GM18870 (cell line): ENCODE measurements around the gene DMAC1.

ENCODE experiments used
- ATAC-seq: cut with Tn5 transposase; IDR thresholded peaks from one replicate; pipeline ENCODE4 v1.9.1; 2021; ENCODE audit warnings: moderate library complexity; ENCODE audit not compliant: unreplicated experiment

The DMAC1 gene

DNA sequence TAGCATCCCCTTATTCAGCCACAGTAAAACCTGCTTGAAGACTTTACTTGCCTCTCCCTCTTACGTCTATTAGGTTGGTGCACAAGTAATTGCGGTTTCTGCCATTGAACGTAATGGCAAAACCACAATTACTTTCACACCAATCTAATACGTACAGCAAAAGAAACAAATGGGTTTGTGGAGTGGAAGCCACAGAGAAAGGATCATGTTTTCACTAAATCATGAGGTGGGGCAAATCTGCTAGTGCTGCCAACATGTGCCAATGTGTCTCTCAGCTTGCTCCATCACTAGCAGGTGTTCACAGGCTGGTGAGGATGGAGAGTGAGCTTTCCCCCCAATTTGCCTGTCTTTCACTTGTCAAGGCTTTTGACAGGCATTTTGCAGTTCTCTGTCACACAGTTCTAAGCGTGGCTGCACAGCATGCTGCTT, 15.9 kb downstream of the DMAC1 start:
- ATAC-seq: no peak

GRCh38 chr9:7782400-7783120, 17.0 kb downstream of the DMAC1 start:
- ATAC-seq: no peak

DNA sequence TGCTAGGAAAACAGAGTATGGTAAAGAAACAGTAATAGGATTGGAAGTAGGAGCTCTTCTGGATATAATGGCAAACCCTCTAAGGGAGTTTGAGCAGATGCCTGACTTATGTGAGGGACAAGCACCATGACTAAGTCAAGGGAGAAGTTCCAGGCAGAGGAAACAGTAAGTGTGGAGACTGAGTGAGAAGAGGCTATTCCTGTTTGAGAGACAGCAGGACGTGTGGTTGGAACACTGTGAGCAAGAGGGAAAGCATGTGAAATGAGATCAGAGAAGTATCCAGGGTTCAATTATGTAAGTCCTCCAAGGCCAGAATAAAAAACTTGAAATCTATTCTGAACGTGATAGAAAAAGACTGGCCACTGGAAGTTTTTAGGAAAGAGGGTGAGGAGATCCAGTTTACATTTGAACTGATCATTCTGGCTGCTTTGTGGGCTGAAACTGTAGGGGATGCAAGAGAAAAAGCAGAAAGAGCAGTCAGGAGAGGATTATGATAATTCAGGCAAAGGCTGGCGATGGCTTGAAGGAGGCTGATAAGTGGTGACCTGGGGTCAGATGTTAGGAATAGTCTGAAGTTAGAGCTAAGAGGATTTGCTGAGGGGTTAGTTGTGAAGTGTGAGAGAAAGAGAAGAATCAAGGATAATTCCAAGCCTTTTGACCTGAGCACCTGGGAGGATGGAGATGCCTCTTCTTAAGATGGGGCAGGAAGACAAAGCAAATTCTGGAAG, 19.2 kb downstream of the DMAC1 start:
- no peak for ATAC-seq

GRCh38 chr9:7778851-7779600, 20.6 kb downstream of the DMAC1 start:
- ATAC-seq: no peak

- no peak for ATAC-seq
Observed at GRCh38 chr9:7777771-7778170, 21.8 kb downstream of the DMAC1 start.

DNA sequence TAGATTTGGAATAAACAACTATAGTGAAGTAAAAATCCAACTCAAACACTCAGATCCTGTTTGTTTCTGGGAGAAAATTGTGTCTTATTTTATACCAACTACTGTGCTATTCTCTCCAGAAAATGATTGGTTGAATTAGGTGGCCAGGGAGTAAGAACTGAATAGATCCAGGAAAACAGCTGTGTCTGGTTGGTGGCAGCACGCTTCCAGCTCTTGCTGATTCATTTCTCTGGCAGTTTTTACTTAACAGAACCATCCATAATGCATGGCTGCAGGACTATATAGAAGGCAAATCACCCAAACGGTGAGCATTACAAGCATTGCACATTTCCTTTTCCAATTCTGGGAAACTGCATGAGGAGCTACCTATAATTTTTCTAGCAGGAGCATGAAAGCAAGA, 29.5 kb downstream of the DMAC1 start:
- ATAC-seq: no peak

- no peak for ATAC-seq
Observed at GRCh38 chr9:7762600-7762999, 37.0 kb downstream of the DMAC1 start.

- no peak for ATAC-seq
Observed at GRCh38 chr9:7760014-7760415, 39.6 kb downstream of the DMAC1 start.

DNA sequence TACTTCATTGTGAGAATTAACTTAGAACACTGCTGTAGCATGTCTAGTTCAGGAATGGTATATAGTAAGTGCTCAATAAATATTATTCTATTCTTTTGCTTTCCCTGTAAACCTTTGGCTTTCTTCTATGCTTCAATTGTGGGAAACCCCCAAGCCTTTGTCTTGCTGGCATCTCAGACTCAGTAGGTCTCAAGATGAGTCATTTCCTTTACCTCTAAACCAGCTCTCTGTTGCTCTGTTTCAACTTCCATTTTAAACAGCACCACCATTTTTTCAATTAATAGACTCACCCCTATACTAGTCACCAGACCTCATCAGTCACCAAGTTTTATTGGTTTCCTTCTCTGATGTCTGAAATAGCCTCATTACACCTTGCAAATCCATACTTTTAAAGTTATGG, 43.5 kb downstream of the DMAC1 start:
- ATAC-seq: peak; percentile 99

- no peak for ATAC-seq
Observed at GRCh38 chr9:7752481-7752880, 47.1 kb downstream of the DMAC1 start.
